DND-41 (cell line): ENCODE data around the gene EPN3.

ENCODE experiments used
- ATAC-seq: fragments of 200-7000 bp; cut with Tn5 transposase; 3 replicates; pipeline ENCODE4 v1.9.1; 2021; ENCODE audit warnings: low read depth; ENCODE audit not compliant: insufficient read depth
- DNase-seq: peaks from one replicate; pipeline ENCODE4 v3.0.0-alpha.2; 2020
- H2AFZ ChIP-seq: 2 replicates; pipeline ENCODE4 v1.6.0; 2012; ENCODE audit warnings: low read depth, low read length
- H3K27ac ChIP-seq: 2 replicates; pipeline ENCODE4 v1.5.1; 2012; ENCODE audit warnings: low read length, inconsistent platforms
- H3K27me3 ChIP-seq: fragments of 200-600 bp; sonication (generic); 2 replicates; pipeline ENCODE4 v1.6.0; 2012; ENCODE audit warnings: low read length, mild to moderate bottlenecking, inconsistent platforms; ENCODE audit not compliant: insufficient read depth, poor library complexity
- H3K36me3 ChIP-seq: 2 replicates; pipeline ENCODE4 v1.5.1; 2012; ENCODE audit warnings: low read length, inconsistent platforms; ENCODE audit not compliant: insufficient read depth
- H3K4me1 ChIP-seq: 2 replicates; pipeline ENCODE4 v1.5.1; 2012; ENCODE audit warnings: mild to moderate bottlenecking, low read length; ENCODE audit not compliant: insufficient read depth
- H3K4me2 ChIP-seq: 2 replicates; pipeline ENCODE4 v1.6.0; 2012; ENCODE audit warnings: mild to moderate bottlenecking, moderate library complexity, low read length, inconsistent platforms; ENCODE audit not compliant: insufficient read depth
- H3K4me3 ChIP-seq, 2 experiments: fragments of 200-600 bp in 1 of 2; shearing (Covaris generic) in 1 of 2; 2 replicates each; pipeline ENCODE4 v1.5.1; 2012 to 2016; ENCODE audit warnings: inconsistent platforms in 2 of 2, low read length in 2 of 2, mild to moderate bottlenecking in 2 of 2, low read depth in 1 of 2, moderate library complexity in 1 of 2
- H3K79me2 ChIP-seq: 2 replicates; pipeline ENCODE4 v1.6.0; 2012; ENCODE audit warnings: low read length, inconsistent platforms; ENCODE audit not compliant: insufficient read depth
- H3K9ac ChIP-seq: 2 replicates; pipeline ENCODE4 v1.6.0; 2012; ENCODE audit warnings: low read depth, mild to moderate bottlenecking, inconsistent platforms, low read length, moderate library complexity
- H3K9me3 ChIP-seq: 2 replicates; pipeline ENCODE4 v1.5.1; 2012; ENCODE audit warnings: low read length, moderate library complexity, mild to moderate bottlenecking, inconsistent platforms; ENCODE audit not compliant: insufficient read depth, severe bottlenecking
- H4K20me1 ChIP-seq: 2 replicates; pipeline ENCODE4 v1.6.0; 2012; ENCODE audit warnings: low read length; ENCODE audit not compliant: insufficient read depth
- EZH2 ChIP-seq: IDR thresholded peaks from 3 replicates; pipeline ENCODE4 v1.6.1; 2012; ENCODE audit warnings: borderline replicate concordance, low read depth, mild to moderate bottlenecking, moderate library complexity, low read length, inconsistent platforms; ENCODE audit not compliant: severe bottlenecking
- TF ChIP-seq, protein P1 (sequence below): IDR thresholded peaks from 2 replicates; pipeline ENCODE4 v1.5.1; 2012; ENCODE audit warnings: borderline replicate concordance, low read length, moderate library complexity, mild to moderate bottlenecking; ENCODE audit not compliant: poor library complexity, severe bottlenecking; ENCODE audit errors: extremely low read depth

Gene EPN3

GRCh38 chr17:50566886-50567285 is 34.4 kb downstream of the EPN3 start:
- H3K27ac ChIP-seq: no peak overlapping the region
- ATAC-seq (no peak), DNase-seq (no peak)
- H2AFZ ChIP-seq: no peak overlapping the region
- peaks cover 28% of the 10 kb centered on the region for H3K27me3 ChIP-seq
- H3K4me1 ChIP-seq: no peaks in the 10 kb centered on the region
- H3K79me2 ChIP-seq: no peaks in the 10 kb centered on the region
- TF ChIP-seq, protein P1, sequence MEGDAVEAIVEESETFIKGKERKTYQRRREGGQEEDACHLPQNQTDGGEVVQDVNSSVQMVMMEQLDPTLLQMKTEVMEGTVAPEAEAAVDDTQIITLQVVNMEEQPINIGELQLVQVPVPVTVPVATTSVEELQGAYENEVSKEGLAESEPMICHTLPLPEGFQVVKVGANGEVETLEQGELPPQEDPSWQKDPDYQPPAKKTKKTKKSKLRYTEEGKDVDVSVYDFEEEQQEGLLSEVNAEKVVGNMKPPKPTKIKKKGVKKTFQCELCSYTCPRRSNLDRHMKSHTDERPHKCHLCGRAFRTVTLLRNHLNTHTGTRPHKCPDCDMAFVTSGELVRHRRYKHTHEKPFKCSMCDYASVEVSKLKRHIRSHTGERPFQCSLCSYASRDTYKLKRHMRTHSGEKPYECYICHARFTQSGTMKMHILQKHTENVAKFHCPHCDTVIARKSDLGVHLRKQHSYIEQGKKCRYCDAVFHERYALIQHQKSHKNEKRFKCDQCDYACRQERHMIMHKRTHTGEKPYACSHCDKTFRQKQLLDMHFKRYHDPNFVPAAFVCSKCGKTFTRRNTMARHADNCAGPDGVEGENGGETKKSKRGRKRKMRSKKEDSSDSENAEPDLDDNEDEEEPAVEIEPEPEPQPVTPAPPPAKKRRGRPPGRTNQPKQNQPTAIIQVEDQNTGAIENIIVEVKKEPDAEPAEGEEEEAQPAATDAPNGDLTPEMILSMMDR: no peak
- TF ChIP-seq EZH2: no peak
- H3K4me3 ChIP-seq: no peak overlapping the region
- H4K20me1 ChIP-seq: peaks cover 6% of the 10 kb centered on the region; the same call in 1 of the 2 replicates
- H3K9me3 ChIP-seq: no peaks in the 10 kb centered on the region
- H3K36me3 ChIP-seq: no peaks in the 10 kb centered on the region
- no peak overlapping the region for H3K9ac ChIP-seq
- H3K4me2 ChIP-seq: no peak overlapping the region

GRCh38 chr17:50568659-50569058 is 36.1 kb downstream of the EPN3 start:
- Histone ChIP-seq H3K9me3 (no peaks in the 10 kb centered on the region), H3K36me3 (no peaks in the 10 kb centered on the region), H3K27ac (no peak overlapping the region), H2AFZ (no peak overlapping the region), H3K4me1 (no peaks in the 10 kb centered on the region), H3K9ac (no peak overlapping the region), H4K20me1 (peaks cover 6% of the 10 kb centered on the region; the same call in 1 of the 2 replicates), H3K27me3 (peaks cover 13% of the 10 kb centered on the region), H3K79me2 (no peaks in the 10 kb centered on the region), H3K4me3 (no peak overlapping the region), H3K4me2 (no peak overlapping the region)
- DNase-seq: no peak
- no peak for TF ChIP-seq EZH2
- TF ChIP-seq, protein P1: no peak
- ATAC-seq: no peak

DNA sequence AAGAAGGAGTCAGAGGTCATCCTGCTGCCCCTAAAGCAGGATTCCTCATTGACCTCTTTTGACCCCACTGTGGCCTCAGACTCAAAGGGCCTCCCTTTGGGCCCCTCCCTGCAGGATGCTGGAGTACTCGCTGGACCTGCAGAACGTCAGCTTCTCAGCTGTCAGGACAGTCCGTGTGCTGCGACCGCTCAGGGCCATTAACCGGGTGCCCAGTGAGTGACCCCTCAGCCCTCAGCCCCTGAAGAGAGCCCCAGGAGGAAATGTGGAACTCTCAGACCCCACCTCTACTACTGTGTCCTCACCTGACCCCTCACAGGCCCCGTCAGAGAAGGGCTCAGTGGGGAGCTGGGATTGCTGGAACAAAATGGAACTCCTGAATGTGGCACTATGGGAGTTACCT is 37.1 kb downstream of the EPN3 start:
- no peak overlapping the region for H2AFZ ChIP-seq
- no peak overlapping the region for H3K27ac ChIP-seq
- H3K4me2 ChIP-seq: no peak overlapping the region
- no peaks in the 10 kb centered on the region for H3K4me1 ChIP-seq
- ATAC-seq (no peak), DNase-seq (no peak)
- H3K27me3 ChIP-seq: peaks cover 8% of the 10 kb centered on the region
- no peak for TF ChIP-seq EZH2
- TF ChIP-seq, protein P1: no peak
- no peaks in the 10 kb centered on the region for H3K36me3 ChIP-seq
- no peaks in the 10 kb centered on the region for H3K79me2 ChIP-seq
- H3K9ac ChIP-seq: no peak overlapping the region
- no peak overlapping the region for H3K4me3 ChIP-seq
- H3K9me3 ChIP-seq: no peaks in the 10 kb centered on the region
- peaks cover 4% of the 10 kb centered on the region; the same call in 1 of the 2 replicates for H4K20me1 ChIP-seq

- no peak overlapping the region for H3K9ac ChIP-seq
- H3K79me2 ChIP-seq: no peaks in the 10 kb centered on the region
- no peak overlapping the region for H2AFZ ChIP-seq
- H3K36me3 ChIP-seq: no peaks in the 10 kb centered on the region
- TF ChIP-seq EZH2: no peak
- TF ChIP-seq, protein P1: no peak
- no peak overlapping the region for H3K4me3 ChIP-seq
- DNase-seq (no peak), ATAC-seq (no peak)
- H3K9me3 ChIP-seq: no peaks in the 10 kb centered on the region
- peaks cover 8% of the 10 kb centered on the region for H3K27me3 ChIP-seq
- no peaks in the 10 kb centered on the region for H3K4me1 ChIP-seq
- H3K27ac ChIP-seq: no peak overlapping the region
- H4K20me1 ChIP-seq: peaks cover 4% of the 10 kb centered on the region; the same call in 1 of the 2 replicates
- no peak overlapping the region for H3K4me2 ChIP-seq
Measured at GRCh38 chr17:50570032-50570431, 37.5 kb downstream of the EPN3 start.
